ENCODE measurements around the gene ANP32E. TPM values are rescaled to one million over a fixed set of nuclear protein-coding genes. Genes with fewer than 3 reads are reported as not detected.

ANP32E gene
- total RNA-seq, 1 donor from 2014 or later: 48.9 TPM

DNA sequence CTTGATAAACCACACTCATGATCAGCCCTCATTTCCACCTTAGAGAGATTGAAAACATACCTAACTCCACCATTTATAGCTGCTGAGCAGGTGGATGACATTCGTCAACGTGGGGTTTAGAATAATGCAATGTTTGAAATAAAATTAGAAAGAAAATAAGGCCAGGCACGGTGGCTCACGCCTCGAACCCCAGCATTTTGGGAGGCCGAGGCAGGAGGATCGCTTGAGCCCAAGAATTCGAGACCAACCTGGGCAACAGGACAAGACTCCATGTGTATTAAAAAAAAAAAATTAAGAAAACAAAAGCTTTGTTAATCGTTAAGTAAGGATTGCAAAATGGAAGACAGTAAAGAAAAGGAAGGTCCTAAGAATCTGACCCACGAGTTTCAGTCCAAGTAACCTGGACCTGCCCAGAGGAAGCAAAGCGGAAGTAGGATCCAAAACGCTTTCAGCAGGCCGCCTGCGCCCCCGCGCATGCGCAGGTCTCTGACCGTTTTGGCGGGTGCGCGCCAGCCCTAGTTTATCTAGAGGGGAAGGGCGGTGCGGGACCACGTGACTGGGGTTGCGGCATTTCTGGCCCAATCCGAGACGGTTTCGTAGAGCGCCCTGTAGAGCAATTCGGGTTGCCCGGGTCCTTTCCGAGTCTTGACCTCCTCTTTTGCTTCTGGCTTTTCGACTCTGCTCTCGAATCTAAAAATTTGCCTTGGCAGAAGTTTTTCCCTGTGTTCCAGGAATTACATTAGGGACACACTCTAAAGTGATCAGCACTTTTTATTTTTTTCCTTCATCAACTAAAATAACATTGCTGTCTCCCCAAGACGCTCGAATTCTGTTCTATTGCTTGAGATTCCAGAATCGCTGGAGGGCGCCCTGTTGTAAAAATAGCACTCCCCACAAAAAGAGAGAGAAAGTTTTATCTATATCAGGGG lies 22.5 kb downstream of the ANP32E start:
- H2AFZ ChIP-seq (ENCODE audit: low read depth, low read length): peak overlapping the region; percentile 68
- no peaks in the 10 kb centered on the region for H3K27me3 ChIP-seq (ENCODE audit: insufficient read depth, low read length)
- H3K4me1 ChIP-seq (ENCODE audit: insufficient read depth, low read length): no peaks in the 10 kb centered on the region
- no peaks in the 10 kb centered on the region for H3K79me2 ChIP-seq (ENCODE audit: insufficient read depth, low read length)
- H3K36me3 Mint-ChIP-seq (ENCODE audit: low read depth, unreplicated experiment): no peaks in the 10 kb centered on the region
- H3K4me2 ChIP-seq (ENCODE audit: low read length): peak overlapping the region; percentile 84
- peak overlapping the region; percentile 84 for H3K4me3 Mint-ChIP-seq (ENCODE audit: unreplicated experiment)
- peaks cover 4% of the 10 kb centered on the region for H3K27me3 Mint-ChIP-seq (ENCODE audit: low read depth, unreplicated experiment)
- peak overlapping the region; percentile 69 for H3K4me3 ChIP-seq (ENCODE audit: insufficient read depth, low read depth, low read length)
- H3K9me3 ChIP-seq (ENCODE audit: insufficient read depth, low read depth, low read length): no peaks in the 10 kb centered on the region
- H4K20me1 ChIP-seq (ENCODE audit: insufficient read depth, low read length): no peaks in the 10 kb centered on the region
- peaks cover 2% of the 10 kb centered on the region for H3K4me1 Mint-ChIP-seq (ENCODE audit: low read depth, unreplicated experiment)
- TF ChIP-seq, protein P1, sequence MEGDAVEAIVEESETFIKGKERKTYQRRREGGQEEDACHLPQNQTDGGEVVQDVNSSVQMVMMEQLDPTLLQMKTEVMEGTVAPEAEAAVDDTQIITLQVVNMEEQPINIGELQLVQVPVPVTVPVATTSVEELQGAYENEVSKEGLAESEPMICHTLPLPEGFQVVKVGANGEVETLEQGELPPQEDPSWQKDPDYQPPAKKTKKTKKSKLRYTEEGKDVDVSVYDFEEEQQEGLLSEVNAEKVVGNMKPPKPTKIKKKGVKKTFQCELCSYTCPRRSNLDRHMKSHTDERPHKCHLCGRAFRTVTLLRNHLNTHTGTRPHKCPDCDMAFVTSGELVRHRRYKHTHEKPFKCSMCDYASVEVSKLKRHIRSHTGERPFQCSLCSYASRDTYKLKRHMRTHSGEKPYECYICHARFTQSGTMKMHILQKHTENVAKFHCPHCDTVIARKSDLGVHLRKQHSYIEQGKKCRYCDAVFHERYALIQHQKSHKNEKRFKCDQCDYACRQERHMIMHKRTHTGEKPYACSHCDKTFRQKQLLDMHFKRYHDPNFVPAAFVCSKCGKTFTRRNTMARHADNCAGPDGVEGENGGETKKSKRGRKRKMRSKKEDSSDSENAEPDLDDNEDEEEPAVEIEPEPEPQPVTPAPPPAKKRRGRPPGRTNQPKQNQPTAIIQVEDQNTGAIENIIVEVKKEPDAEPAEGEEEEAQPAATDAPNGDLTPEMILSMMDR (IDR thresholded peaks at IDR 0.05; ENCODE audit: insufficient read depth, low read depth, low read length): peak; percentile 37
- no peak for TF ChIP-seq EZH2 (IDR thresholded peaks at IDR 0.05; ENCODE audit: insufficient read depth, low read length)
- peak overlapping the region; percentile 85 for H3K27ac Mint-ChIP-seq (ENCODE audit: unreplicated experiment)
- no peaks in the 10 kb centered on the region for H3K9me3 Mint-ChIP-seq (ENCODE audit: unreplicated experiment)
- peaks cover 2% of the 10 kb centered on the region for H3K36me3 ChIP-seq (ENCODE audit: insufficient read depth, low read length)
- FAIRE-seq (peak; percentile 9), DNase-seq (ENCODE audit: low read depth) (peak; percentile 84)
- H3K27ac ChIP-seq (ENCODE audit: low read depth, low read length): peak overlapping the region; percentile 35
- H3K9ac ChIP-seq (ENCODE audit: low read length): peak overlapping the region; percentile 64

- H3K36me3 ChIP-seq (ENCODE audit: insufficient read depth, low read length): peaks cover 2% of the 10 kb centered on the region
- no peak overlapping the region for H3K9ac ChIP-seq (ENCODE audit: low read length)
- no peak overlapping the region for H3K27ac Mint-ChIP-seq (ENCODE audit: unreplicated experiment)
- H4K20me1 ChIP-seq (ENCODE audit: insufficient read depth, low read length): no peaks in the 10 kb centered on the region
- TF ChIP-seq, protein P1 (IDR thresholded peaks at IDR 0.05; ENCODE audit: insufficient read depth, low read depth, low read length): no peak
- no peak for TF ChIP-seq EZH2 (IDR thresholded peaks at IDR 0.05; ENCODE audit: insufficient read depth, low read length)
- FAIRE-seq (no peak), DNase-seq (ENCODE audit: low read depth) (no peak)
- H3K79me2 ChIP-seq (ENCODE audit: insufficient read depth, low read length): no peaks in the 10 kb centered on the region
- H3K4me1 ChIP-seq (ENCODE audit: insufficient read depth, low read length): no peaks in the 10 kb centered on the region
- no peak overlapping the region for H3K27ac ChIP-seq (ENCODE audit: low read depth, low read length)
- no peak overlapping the region for H3K4me2 ChIP-seq (ENCODE audit: low read length)
- H3K4me3 Mint-ChIP-seq (ENCODE audit: unreplicated experiment): no peak overlapping the region
- H3K4me1 Mint-ChIP-seq (ENCODE audit: low read depth, unreplicated experiment): peaks cover 2% of the 10 kb centered on the region
- peaks cover 4% of the 10 kb centered on the region for H3K27me3 Mint-ChIP-seq (ENCODE audit: low read depth, unreplicated experiment)
- H3K9me3 Mint-ChIP-seq (ENCODE audit: unreplicated experiment): no peaks in the 10 kb centered on the region
- no peaks in the 10 kb centered on the region for H3K27me3 ChIP-seq (ENCODE audit: insufficient read depth, low read length)
- no peak overlapping the region for H2AFZ ChIP-seq (ENCODE audit: low read depth, low read length)
- no peaks in the 10 kb centered on the region for H3K36me3 Mint-ChIP-seq (ENCODE audit: low read depth, unreplicated experiment)
- no peaks in the 10 kb centered on the region for H3K9me3 ChIP-seq (ENCODE audit: insufficient read depth, low read depth, low read length)
- no peak overlapping the region for H3K4me3 ChIP-seq (ENCODE audit: insufficient read depth, low read depth, low read length)
Measured at GRCh38 chr1:150212070-150212469, 23.8 kb downstream of the ANP32E start.

DNA sequence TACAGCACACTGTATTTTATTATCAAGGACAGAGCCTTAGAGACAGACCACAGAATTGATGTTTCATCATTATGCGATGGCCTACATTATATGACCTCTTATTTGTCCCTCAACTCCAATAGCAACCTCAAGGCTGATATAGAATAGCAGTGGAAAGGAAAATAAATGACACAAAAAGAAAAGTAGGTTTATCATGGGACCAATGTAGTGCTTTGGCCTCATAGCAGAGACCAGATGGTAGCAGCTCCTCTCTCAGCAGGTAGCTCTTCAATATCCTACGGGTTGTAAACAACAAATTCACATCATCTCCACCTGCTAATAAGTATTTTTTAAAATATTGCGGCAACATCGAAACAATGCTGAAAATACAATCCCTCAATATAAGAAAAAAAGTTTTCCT lies 25.2 kb downstream of the ANP32E start:
- FAIRE-seq: no peak
- Mint-ChIP-seq H3K27ac (ENCODE audit: unreplicated experiment) (no peak overlapping the region), H3K9me3 (ENCODE audit: unreplicated experiment) (no peaks in the 10 kb centered on the region), H3K4me3 (ENCODE audit: unreplicated experiment) (no peak overlapping the region), H3K4me1 (ENCODE audit: low read depth, unreplicated experiment) (peaks cover 2% of the 10 kb centered on the region), H3K36me3 (ENCODE audit: low read depth, unreplicated experiment) (no peaks in the 10 kb centered on the region), H3K27me3 (ENCODE audit: low read depth, unreplicated experiment) (peaks cover 4% of the 10 kb centered on the region)
- H3K9me3 ChIP-seq (ENCODE audit: insufficient read depth, low read depth, low read length): no peaks in the 10 kb centered on the region
- H3K36me3 ChIP-seq (ENCODE audit: insufficient read depth, low read length): peaks cover 1% of the 10 kb centered on the region
- no peaks in the 10 kb centered on the region for H3K27me3 ChIP-seq (ENCODE audit: insufficient read depth, low read length)
- H3K79me2 ChIP-seq (ENCODE audit: insufficient read depth, low read length): no peaks in the 10 kb centered on the region
- H3K4me2 ChIP-seq (ENCODE audit: low read length): no peak overlapping the region
- TF ChIP-seq, protein P1 (IDR thresholded peaks at IDR 0.05; ENCODE audit: insufficient read depth, low read depth, low read length): no peak
- no peak for TF ChIP-seq EZH2 (IDR thresholded peaks at IDR 0.05; ENCODE audit: insufficient read depth, low read length)
- no peak overlapping the region for H3K4me3 ChIP-seq (ENCODE audit: insufficient read depth, low read depth, low read length)
- H3K9ac ChIP-seq (ENCODE audit: low read length): no peak overlapping the region
- H2AFZ ChIP-seq (ENCODE audit: low read depth, low read length): no peak overlapping the region
- H4K20me1 ChIP-seq (ENCODE audit: insufficient read depth, low read length): no peaks in the 10 kb centered on the region
- H3K4me1 ChIP-seq (ENCODE audit: insufficient read depth, low read length): no peaks in the 10 kb centered on the region
- no peak overlapping the region for H3K27ac ChIP-seq (ENCODE audit: low read depth, low read length)
- DNase-seq (ENCODE audit: low read depth): no peak
